GM23338 (cell line): ENCODE data around the gene ATP8A1. TPM values are rescaled to one million over a fixed set of nuclear protein-coding genes. Genes with fewer than 3 reads are reported as not detected.

Experiments used
- ATAC-seq: fragments of 200-7000 bp; cut with Tn5 transposase; 3 replicates; pipeline ENCODE4 v1.9.1; 2020
- DNase-seq: peaks from one replicate; pipeline ENCODE4 v3.0.0-alpha.2; 2015; ENCODE audit warnings: low spot score
- H2AFZ ChIP-seq: fragments of 200-600 bp; sonication (generic); 2 replicates; pipeline ENCODE4 v1.8.0; 2016; ENCODE audit warnings: antibody characterized with exemption, mild to moderate bottlenecking, moderate library complexity
- H3F3A ChIP-seq: fragments of 200-600 bp; sonication (generic); replicated peaks from 2 replicates; pipeline ENCODE4 v1.8.0; 2017; ENCODE audit warnings: antibody characterized with exemption, mixed run types, low read depth
- H3K27ac ChIP-seq: fragments of 200-600 bp; sonication (generic); 2 replicates; pipeline ENCODE4 v1.6.1; 2016; ENCODE audit warnings: low read depth
- H3K27me3 ChIP-seq: fragments of 200-600 bp; sonication (generic); 2 replicates; pipeline ENCODE4 v1.8.0; 2016; ENCODE audit warnings: mild to moderate bottlenecking, mixed run types, moderate library complexity; ENCODE audit not compliant: insufficient read depth
- H3K36me3 ChIP-seq: fragments of 200-600 bp; sonication (generic); 2 replicates; pipeline ENCODE4 v1.8.0; 2016; ENCODE audit warnings: mild to moderate bottlenecking; ENCODE audit not compliant: insufficient read depth
- H3K4me1 ChIP-seq: fragments of 200-600 bp; sonication (generic); 2 replicates; pipeline ENCODE4 v1.8.0; 2016; ENCODE audit warnings: mild to moderate bottlenecking, moderate library complexity; ENCODE audit not compliant: insufficient read depth
- H3K4me2 ChIP-seq: fragments of 200-600 bp; sonication (generic); 2 replicates; pipeline ENCODE4 v1.7.1; 2017; ENCODE audit warnings: mixed run types
- H3K4me3 ChIP-seq: fragments of 200-600 bp; sonication (generic); 2 replicates; pipeline ENCODE4 v1.6.1; 2016; ENCODE audit warnings: mixed run types
- H3K79me2 ChIP-seq: fragments of 200-600 bp; sonication (generic); replicated peaks from 2 replicates; pipeline ENCODE4 v1.8.0; 2017; ENCODE audit warnings: mild to moderate bottlenecking; ENCODE audit not compliant: insufficient read depth
- H3K9me2 ChIP-seq: fragments of 200-600 bp; sonication (generic); 2 replicates; pipeline ENCODE4 v1.8.0; 2017; ENCODE audit not compliant: insufficient read depth
- H4K20me1 ChIP-seq: fragments of 200-600 bp; sonication (generic); replicated peaks from 2 replicates; pipeline ENCODE4 v1.8.0; 2017; ENCODE audit warnings: mild to moderate bottlenecking; ENCODE audit not compliant: insufficient read depth
- H3K27ac Mint-ChIP-seq: 2 replicates; pipeline ENCODE4 v1.8.0; 2020; ENCODE audit warnings: inconsistent platforms, mild to moderate bottlenecking, moderate library complexity, mixed read lengths
- H3K27me3 Mint-ChIP-seq: 3 replicates; pipeline ENCODE4 v1.8.0; 2022; ENCODE audit warnings: low read depth, mild to moderate bottlenecking, moderate library complexity, mixed read lengths, inconsistent platforms; ENCODE audit not compliant: insufficient read depth, poor library complexity
- H3K36me3 Mint-ChIP-seq: 3 replicates; pipeline ENCODE4 v1.8.0; 2021; ENCODE audit warnings: low read depth, mild to moderate bottlenecking, inconsistent platforms, moderate library complexity, mixed read lengths
- H3K4me1 Mint-ChIP-seq: 3 replicates; pipeline ENCODE4 v1.8.0; 2020; ENCODE audit warnings: mild to moderate bottlenecking, inconsistent platforms, mixed read lengths
- H3K4me3 Mint-ChIP-seq: 3 replicates; pipeline ENCODE4 v1.8.0; 2021; ENCODE audit warnings: moderate library complexity, mild to moderate bottlenecking, inconsistent platforms, mixed read lengths
- H3K9me3 Mint-ChIP-seq: 3 replicates; pipeline ENCODE4 v1.8.0; 2020; ENCODE audit warnings: moderate library complexity, mild to moderate bottlenecking, inconsistent platforms, mixed read lengths
- JUNB ChIP-seq: IDR thresholded peaks from one replicate; pipeline ENCODE4 v1.6.1; 2016; ENCODE audit warnings: antibody characterized with exemption; ENCODE audit not compliant: unreplicated experiment
- NANOG ChIP-seq: IDR thresholded peaks from 2 replicates; pipeline ENCODE4 v1.6.1; 2016; ENCODE audit warnings: antibody characterized with exemption, borderline replicate concordance
- REST ChIP-seq: IDR thresholded peaks from one replicate; pipeline ENCODE4 v1.6.1; 2018; ENCODE audit warnings: antibody characterized with exemption; ENCODE audit not compliant: unreplicated experiment
- ZNF462 ChIP-seq: fragments of 250-450 bp; sonication (Bioruptor Pico); IDR thresholded peaks from 2 replicates; pipeline ENCODE4 v1.5.0; 2020; ENCODE audit warnings: mild to moderate bottlenecking, moderate library complexity
- polyA plus RNA-seq: library from polyadenylated mRNA; unstranded; fragments of >200 nt; fragmentation: Nextera tagmentation; extraction: Ambion mirVana; gene quantifications from 2 replicates; pipeline ENCODE4 v1.2.1, GENCODE V29; 2016
- total RNA-seq: library from RNA; depleted of rRNA; stranded (reverse); fragments of >200 nt; shearing (Covaris generic); gene quantifications from 2 replicates; pipeline ENCODE4 v1.2.3, GENCODE V29; 2014

ATP8A1 gene
- total and polyA plus RNA-seq, 2 experiments from 2014 or later, result 6.8 to 66.3 TPM

- no peak for TF ChIP-seq REST
- no peak for TF ChIP-seq NANOG
- TF ChIP-seq JUNB, result no peak
These were observed 167.8 kb downstream of the ATP8A1 start (continued) for GRCh38 chr4:42489095-42489494.

- peak overlapping the region; percentile 85 for H3K27ac Mint-ChIP-seq
- peak; percentile 73 for ATAC-seq
These were observed 168.4 kb downstream of the ATP8A1 start for GRCh38 chr4:42488554-42488953.

More at GRCh38 chr4:42488554-42488953, 168.4 kb downstream of the ATP8A1 start:
- Histone ChIP-seq H3K27me3 (no peaks in the 10 kb centered on the region), H3K27ac (peak overlapping the region; percentile 72), H3K9me2 (no peaks in the 10 kb centered on the region), H3K4me1 (peaks cover 74% of the 10 kb centered on the region), H3K4me3 (no peak overlapping the region), H3K36me3 (no peaks in the 10 kb centered on the region), H3K79me2 (no peaks in the 10 kb centered on the region), H4K20me1 (no peaks in the 10 kb centered on the region), H3F3A (no peaks in the 10 kb centered on the region; the same call in 1 of the 2 replicates), H3K4me2 (peak overlapping the region; percentile 26), H2AFZ (no peak overlapping the region)
- Mint-ChIP-seq H3K36me3 (no peaks in the 10 kb centered on the region; the same call in 2 of the 3 replicates), H3K4me1 (peaks cover 72% of the 10 kb centered on the region), H3K4me3 (no peak overlapping the region), H3K27me3 (peaks cover 2% of the 10 kb centered on the region), H3K9me3 (0 out of 3 replicates have a peak, but pooled peaks cover 3% of the 10 kb centered on the region)
- TF ChIP-seq JUNB (no peak), ZNF462 (CRISPR knock-in tag) (peak; percentile 97)
- peak; percentile 59 for DNase-seq
